ENCODE data around the gene MFSD1.

DNA sequence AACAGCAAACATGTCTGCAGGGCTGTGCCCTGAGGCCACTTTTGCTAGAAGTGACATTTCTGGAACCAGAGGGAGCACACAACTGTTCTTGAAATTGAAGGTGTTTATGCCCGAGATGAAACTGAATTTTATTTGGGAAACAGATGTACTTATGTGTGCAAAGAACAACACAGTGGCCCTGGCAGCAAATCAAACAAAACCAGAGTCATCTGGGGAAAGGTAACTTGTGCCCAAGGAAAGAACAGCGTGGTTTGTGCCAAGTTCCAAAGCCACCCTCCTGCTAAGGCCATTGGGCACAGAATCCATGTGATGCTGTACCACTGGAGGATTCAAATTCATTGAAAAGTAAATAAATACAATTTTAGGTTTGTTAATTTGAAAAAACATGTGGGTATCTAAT lies 38.4 kb upstream of the MFSD1 start:
- TF ChIP-seq ZNF274 (IDR thresholded peaks at IDR 0.05; ENCODE audit: low read depth, low read length) (no peak), YY1 (IDR thresholded peaks at IDR 0.05; ENCODE audit: insufficient read depth, insufficient read length) (no peak)

Measured in NT2/D1 (cell line).